Smooth muscle cell (in vitro differentiated cells): ENCODE measurements around the gene SEC22A. TPM values are rescaled to one million over a fixed set of nuclear protein-coding genes. Genes with fewer than 3 reads are reported as not detected.

Experiments used
- DNase-seq: peaks from one replicate; lab custom pipeline; 2025; ENCODE audit not compliant: unreplicated experiment; lab: John Stamatoyannopoulos, UW
- H2AFZ ChIP-seq: fragments of 200-600 bp; sonication (generic); 2 replicates; pipeline ENCODE4 v1.6.0; 2016; ENCODE audit warnings: antibody characterized with exemption, low read depth, mild to moderate bottlenecking
- H3F3A ChIP-seq: fragments of 200-600 bp; sonication (generic); 2 replicates; pipeline ENCODE4 v1.6.0; 2017; ENCODE audit warnings: antibody characterized with exemption, low read depth
- H3K27ac ChIP-seq: fragments of 200-600 bp; sonication (generic); 2 replicates; pipeline ENCODE4 v1.5.1; 2016; ENCODE audit warnings: low read depth, mild to moderate bottlenecking
- H3K27me3 ChIP-seq: fragments of 200-600 bp; sonication (generic); 2 replicates; pipeline ENCODE4 v1.6.1; 2016; ENCODE audit warnings: low read depth, mild to moderate bottlenecking
- H3K36me3 ChIP-seq: fragments of 200-600 bp; sonication (generic); 2 replicates; pipeline ENCODE4 v1.5.1; 2016; ENCODE audit warnings: low read depth
- H3K4me1 ChIP-seq: fragments of 200-600 bp; sonication (generic); 2 replicates; pipeline ENCODE4 v1.5.1; 2016; ENCODE audit warnings: low read depth
- H3K4me2 ChIP-seq: fragments of 200-600 bp; sonication (generic); 2 replicates; pipeline ENCODE4 v1.6.0; 2016; ENCODE audit warnings: mild to moderate bottlenecking
- H3K4me3 ChIP-seq: fragments of 200-600 bp; sonication (generic); 2 replicates; pipeline ENCODE4 v1.5.1; 2016; ENCODE audit warnings: mild to moderate bottlenecking
- H3K79me2 ChIP-seq: fragments of 200-600 bp; sonication (generic); 2 replicates; pipeline ENCODE4 v1.6.0; 2016; ENCODE audit warnings: low read depth, mild to moderate bottlenecking
- H3K9ac ChIP-seq: fragments of 200-600 bp; sonication (generic); 2 replicates; pipeline ENCODE4 v1.6.0; 2016; ENCODE audit warnings: low read depth
- H3K9me3 ChIP-seq: fragments of 200-600 bp; sonication (generic); replicated peaks from 2 replicates; pipeline ENCODE4 v1.5.1; 2016; ENCODE audit warnings: low read depth
- H4K20me1 ChIP-seq: fragments of 200-600 bp; sonication (generic); 2 replicates; pipeline ENCODE4 v1.6.0; 2016; ENCODE audit warnings: low read depth
- CTCF ChIP-seq: fragments of 200-600 bp; sonication (generic); IDR thresholded peaks from 2 replicates; pipeline ENCODE4 v1.5.1; 2017; ENCODE audit warnings: borderline replicate concordance, mild to moderate bottlenecking, antibody characterized with exemption; ENCODE audit not compliant: insufficient read depth, poor library complexity, severe bottlenecking
- WGBS: methylation state at CpG from one replicate; pipeline ENCODE4 v1.1.7; 2016; ENCODE audit warnings: low lambda C conversion rate; 5-methylcytosine and 5-hydroxymethylcytosine counted together
- polyA plus RNA-seq: library from polyadenylated mRNA; unstranded; fragments of >200 nt; fragmentation: Nextera tagmentation; extraction: Ambion mirVana; gene quantifications from 2 replicates; pipeline ENCODE4 v1.2.1, GENCODE V29; 2016
- total RNA-seq: library from RNA; depleted of rRNA; stranded (reverse); fragments of >200 nt; gene quantifications from 2 replicates; pipeline ENCODE4 v1.2.3, GENCODE V29; 2014

SEC22A gene
- total and polyA plus RNA-seq, 2 experiments from 2014 or later, result 30.7 to 34.2 TPM

- no peaks in the 10 kb centered on the region for H4K20me1 ChIP-seq
- no peaks in the 10 kb centered on the region for H3K36me3 ChIP-seq
- H3K4me1 ChIP-seq, result no peaks in the 10 kb centered on the region
- H3K27me3 ChIP-seq, result no peaks in the 10 kb centered on the region
- H3K27ac ChIP-seq, result no peak overlapping the region
- H3K4me3 ChIP-seq, result no peak overlapping the region
- no peak for DNase-seq
- peak; percentile 66 for TF ChIP-seq CTCF
- WGBS, result 86% methylated on average over 16 of the region's 16 CpGs
- no peaks in the 10 kb centered on the region for H3K9me3 ChIP-seq
- no peaks in the 10 kb centered on the region for H3F3A ChIP-seq
- no peak overlapping the region for H3K4me2 ChIP-seq
- H2AFZ ChIP-seq, result no peak overlapping the region
- no peak overlapping the region for H3K9ac ChIP-seq
- no peaks in the 10 kb centered on the region for H3K79me2 ChIP-seq
These were observed 84.7 kb downstream of the SEC22A start for GRCh38 chr3:123286308-123287023.

DNA sequence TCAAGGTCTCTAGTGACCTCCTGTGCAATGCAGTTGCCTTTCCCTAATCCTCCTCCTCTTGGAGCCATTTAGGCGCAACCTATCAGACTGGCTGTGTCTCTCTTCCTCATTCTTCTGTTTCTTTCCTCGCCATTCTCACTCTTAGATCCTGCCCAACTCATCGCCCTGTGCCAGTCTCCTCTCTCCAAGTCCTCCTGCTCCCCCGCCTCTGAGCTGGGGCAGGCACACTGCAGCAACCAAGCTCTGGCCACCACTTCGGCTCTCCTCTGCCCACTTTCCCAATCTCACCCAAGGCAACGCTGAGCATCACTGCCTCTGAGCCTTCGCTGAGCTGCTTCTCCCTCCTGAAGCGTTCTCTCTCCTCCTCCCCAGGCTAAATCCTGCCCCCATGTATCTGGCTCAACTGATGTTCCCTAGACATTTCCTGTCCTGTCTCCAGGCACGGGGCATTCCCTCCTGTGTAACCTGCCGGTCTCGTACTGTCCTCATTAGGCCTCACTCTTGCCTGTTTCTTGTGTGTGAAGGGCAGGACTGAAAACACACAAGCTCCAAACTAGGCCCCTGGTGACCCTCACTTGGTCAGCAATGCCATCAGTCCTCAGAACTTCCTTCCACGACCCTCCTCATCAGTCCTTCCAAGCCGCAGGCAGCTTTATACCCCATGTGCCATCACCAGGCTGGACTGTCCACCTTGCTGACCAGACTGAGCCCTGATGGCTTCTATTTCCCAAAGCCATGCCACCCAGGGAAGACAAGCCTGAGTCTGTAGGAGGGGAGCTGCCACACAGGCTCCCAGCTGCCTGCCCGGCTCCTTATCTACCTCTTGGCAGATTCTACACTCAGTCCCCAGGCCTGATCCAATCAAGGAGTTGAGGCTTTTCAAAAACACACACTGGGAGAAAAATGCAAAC lies 85.6 kb downstream of the SEC22A start:
- no peak overlapping the region for H3K27ac ChIP-seq
- H3K79me2 ChIP-seq, result no peaks in the 10 kb centered on the region
- 92% methylated on average over 14 of the region's 14 CpGs for WGBS
- no peaks in the 10 kb centered on the region for H3K4me1 ChIP-seq
- H3K27me3 ChIP-seq, result no peaks in the 10 kb centered on the region
- H3F3A ChIP-seq, result no peaks in the 10 kb centered on the region
- TF ChIP-seq CTCF, result no peak
- no peaks in the 10 kb centered on the region for H3K36me3 ChIP-seq
- H3K4me3 ChIP-seq, result no peak overlapping the region
- H3K9ac ChIP-seq, result no peak overlapping the region
- H4K20me1 ChIP-seq, result no peaks in the 10 kb centered on the region
- no peak overlapping the region for H3K4me2 ChIP-seq
- H3K9me3 ChIP-seq, result no peaks in the 10 kb centered on the region
- no peak for DNase-seq
- H2AFZ ChIP-seq, result no peak overlapping the region

- Histone ChIP-seq H3K36me3 (no peaks in the 10 kb centered on the region), H3K9me3 (no peaks in the 10 kb centered on the region), H3K27me3 (no peaks in the 10 kb centered on the region), H3F3A (no peaks in the 10 kb centered on the region), H4K20me1 (no peaks in the 10 kb centered on the region), H2AFZ (no peak overlapping the region), H3K79me2 (no peaks in the 10 kb centered on the region), H3K9ac (no peak overlapping the region), H3K4me3 (no peak overlapping the region), H3K27ac (no peak overlapping the region), H3K4me2 (no peak overlapping the region), H3K4me1 (no peaks in the 10 kb centered on the region)
- 81% methylated on average over 6 of the region's 6 CpGs for WGBS
- no peak for TF ChIP-seq CTCF
- no peak for DNase-seq
These were observed 86.2 kb downstream of the SEC22A start for GRCh38 chr3:123287962-123288302.
